Kidney capillary endothelial cell (primary cell): ENCODE results near the gene IQCC.
A peak's percentile ranks its signal among the peaks of the same experiment; 100 is the strongest.
"Not testable (repeated sequence)": the region's sequence is repeated elsewhere in the genome, so short reads cannot be mapped to it uniquely, and the experiment has no call there.

ENCODE experiments used
- DNase-seq: peaks from one replicate; pipeline ENCODE4 v3.0.0-alpha.2; 2018; ENCODE audit warnings: low spot score

IQCC gene

DNA sequence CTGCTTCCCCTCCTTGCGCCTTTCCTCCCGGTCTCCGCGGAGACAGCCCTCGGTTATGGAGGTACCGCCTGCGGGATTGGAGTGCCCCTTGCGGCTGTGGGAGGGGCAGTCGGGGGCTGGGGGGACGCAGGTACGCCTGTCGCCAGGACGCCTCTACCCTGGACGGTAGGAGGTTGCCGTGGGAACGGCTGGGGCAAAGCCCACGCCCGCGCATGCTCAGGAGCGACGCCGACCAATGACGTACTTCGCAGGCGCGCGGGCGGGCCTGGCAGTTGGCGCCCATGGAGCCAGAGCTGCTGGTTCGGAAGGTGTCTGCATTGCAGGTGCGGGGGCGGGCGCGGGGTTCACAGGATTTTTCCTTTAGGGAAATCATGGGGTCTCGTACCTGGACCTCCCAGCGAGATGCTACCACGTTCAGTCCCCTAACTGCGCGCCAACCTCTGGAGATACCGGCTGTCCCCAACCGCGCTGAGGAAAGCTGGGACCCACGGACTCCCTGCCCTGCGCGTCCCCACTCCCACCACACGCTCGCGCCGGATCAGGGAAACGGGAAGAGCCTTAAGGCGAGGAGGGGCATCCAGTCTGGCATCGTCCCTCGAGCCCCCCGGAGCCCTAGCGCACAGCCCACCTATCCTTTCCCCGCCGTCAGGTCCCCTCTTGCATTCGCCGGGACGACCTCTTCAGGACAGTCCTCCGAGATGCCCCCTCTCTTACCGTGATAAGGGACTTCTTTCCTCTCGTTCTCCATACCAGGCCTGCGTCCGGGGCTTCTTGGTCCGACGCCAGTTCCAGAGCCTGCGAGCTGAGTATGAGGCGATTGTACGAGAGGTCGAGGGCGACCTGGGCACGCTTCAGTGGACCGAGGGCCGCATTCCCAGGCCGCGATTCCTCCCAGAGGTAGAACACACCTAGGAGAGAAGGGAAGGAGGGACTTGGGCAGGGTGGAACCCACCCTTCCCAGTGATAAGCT lies at the start of gene IQCC:
Gene IQCC, plus strand, starts transcription at position 271 of the 970 bp plus-strand sequence. Its CDS starts 11 bp downstream, at position 282.
- peak; percentile 68 for DNase-seq

GRCh38 chr1:32159189-32159588 lies 46.3 kb upstream of the IQCC start:
- DNase-seq = no peak

DNA sequence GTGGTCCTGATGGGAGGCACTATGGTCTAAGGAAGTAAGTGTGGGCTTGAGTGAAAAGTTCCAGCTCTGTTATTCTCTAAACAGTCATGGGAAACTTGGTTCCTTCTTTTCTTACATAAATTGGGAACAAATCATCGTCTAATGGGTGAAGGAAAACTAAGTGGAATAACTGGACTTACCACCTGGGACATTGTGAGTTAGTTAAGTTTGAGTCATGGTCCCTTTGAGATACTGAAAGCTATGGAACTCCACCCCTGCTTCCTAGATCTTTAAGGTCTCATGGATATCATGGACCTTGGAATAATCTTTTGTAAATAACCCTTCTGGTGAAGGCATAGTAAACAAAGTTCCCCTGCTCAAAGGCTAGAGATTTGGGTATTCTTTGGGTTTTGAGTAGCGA lies 42.1 kb upstream of the IQCC start:
- no peak for DNase-seq

DNA sequence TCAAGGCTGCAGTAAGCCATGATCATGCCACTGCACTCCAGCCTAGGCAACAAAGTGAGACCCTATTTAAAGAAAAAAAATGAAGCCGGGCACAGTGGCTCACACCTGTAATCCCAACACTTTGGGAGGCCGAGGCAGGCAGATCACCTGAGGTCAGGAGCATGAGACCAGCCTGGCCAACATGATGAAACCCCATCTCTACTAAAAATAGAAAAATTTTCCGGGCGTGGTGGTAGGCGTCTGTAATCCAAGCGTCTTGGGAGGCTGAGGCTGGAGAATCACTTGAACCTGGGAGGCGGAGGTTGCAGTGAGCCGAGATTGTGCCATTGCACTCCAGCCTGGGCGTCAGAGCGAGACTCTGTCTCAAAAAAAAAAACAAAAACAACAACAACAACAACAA lies 39.8 kb upstream of the IQCC start:
- DNase-seq = not testable (repeated sequence)

GRCh38 chr1:32170991-32171390 lies 34.5 kb upstream of the IQCC start:
- no peak for DNase-seq

DNA sequence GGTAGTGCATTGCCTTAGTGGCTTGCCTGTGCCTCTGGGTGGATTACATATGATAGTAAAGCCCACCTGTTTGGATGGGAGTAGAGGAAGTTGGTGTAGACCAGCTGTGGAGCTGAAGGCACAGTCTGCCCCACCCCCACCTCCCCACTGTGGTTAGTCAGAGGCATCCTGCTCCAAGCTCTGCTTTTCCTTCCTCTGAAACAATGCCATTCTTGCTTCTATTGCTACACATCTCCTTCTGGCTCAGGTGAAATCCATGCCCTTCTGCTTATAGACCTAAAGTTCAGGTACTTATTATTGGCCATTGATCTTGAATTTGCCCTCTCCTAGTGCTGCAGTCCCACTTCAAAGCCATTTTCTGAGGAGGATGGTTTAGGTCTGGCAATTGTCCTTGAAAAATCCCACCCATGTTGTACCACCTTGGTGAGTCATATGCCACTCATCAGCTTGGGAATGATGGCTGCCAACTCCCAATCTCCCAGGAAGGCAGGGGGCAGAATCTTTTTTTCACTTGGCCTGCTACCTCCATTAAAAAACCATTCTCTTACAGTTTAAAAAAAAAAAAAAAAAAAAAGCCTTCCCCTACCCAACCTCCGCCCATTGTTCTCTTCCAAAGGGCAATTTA lies 32.7 kb upstream of the IQCC start:
- peak; percentile 53 for DNase-seq

DNA sequence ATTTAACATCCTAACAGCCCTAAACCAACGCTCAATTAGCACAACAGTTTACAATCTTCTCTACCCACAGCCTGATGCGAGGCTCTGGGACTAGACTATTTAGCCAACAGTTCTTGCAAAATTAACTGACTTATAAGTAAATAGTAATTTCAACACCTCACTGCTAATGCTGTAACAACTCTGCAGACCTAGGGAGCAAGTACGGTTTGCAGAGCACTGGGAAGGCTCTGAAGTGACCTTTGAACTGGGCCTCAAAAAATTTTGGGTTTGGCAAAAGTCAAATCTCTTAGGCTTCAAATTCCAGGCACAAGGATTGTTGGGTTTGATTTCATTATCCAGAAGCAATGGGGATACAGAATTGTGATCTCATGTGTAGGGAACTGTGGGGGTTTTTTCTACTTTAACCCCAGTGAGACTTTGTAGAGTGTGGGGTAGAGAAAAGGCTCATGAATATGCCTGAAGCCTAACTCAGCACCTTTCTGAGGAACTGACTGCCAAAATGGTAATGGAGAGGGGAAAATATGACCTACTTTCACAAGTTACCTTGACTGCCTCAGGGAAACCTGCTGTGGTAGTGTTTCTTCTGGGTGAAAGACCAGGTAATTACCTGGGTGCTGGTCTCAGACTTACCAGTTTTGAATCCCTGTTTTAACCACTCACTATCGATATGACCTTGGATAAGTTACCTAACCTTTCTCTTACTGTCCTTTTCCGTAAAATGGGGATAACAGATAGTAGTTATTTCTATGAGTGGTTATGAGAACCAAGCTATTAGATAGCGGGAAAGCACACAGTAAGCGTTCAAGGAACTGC lies 26.9 kb upstream of the IQCC start:
- no peak for DNase-seq

DNA sequence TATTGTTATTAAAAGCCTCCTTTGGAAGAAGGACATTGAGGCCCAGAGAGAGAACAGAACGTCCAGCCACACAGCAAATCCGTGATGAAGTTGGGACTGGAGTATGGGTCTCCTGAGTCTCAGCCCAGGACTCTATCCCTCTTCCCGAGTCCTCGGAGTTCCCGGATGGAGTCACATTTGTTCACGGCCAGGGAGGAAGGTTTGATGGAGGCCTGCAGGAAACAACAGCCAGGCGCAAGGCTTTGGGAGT lies 26.4 kb upstream of the IQCC start:
- no peak for DNase-seq

- peak; percentile 85 for DNase-seq
Measured at GRCh38 chr1:32179443-32180185, 25.9 kb upstream of the IQCC start, which contains the start of gene TXLNA. TSS of gene TXLNA (plus strand) at chr1:32179675. CDS start at chr1:32180346, 671 bp downstream.

GRCh38 chr1:32180186-32181060 lies 25.0 kb upstream of the IQCC start:
- DNase-seq = peak; percentile 36

- DNase-seq = no peak
Measured at GRCh38 chr1:32181065-32181464, 24.4 kb upstream of the IQCC start.

DNA sequence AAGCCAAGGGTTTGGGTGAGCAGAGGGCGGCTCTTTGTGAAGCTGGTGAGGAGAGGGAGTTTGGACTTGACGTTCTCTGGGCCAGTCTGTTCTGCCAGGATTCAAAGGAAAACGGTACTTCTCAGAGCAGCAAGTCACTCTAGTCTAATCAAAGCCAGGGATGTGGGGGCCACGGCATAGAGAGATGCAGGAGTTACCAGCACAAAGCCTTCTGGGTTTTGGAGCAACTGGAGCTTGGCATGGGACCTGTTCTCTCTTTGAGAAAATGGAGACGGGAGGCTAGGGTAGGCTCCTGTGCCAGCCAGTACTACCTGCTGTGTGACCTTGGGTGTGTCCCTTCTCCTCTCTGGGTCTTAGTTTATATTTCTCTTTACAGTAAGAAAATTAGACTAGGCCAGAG lies 23.9 kb upstream of the IQCC start:
- DNase-seq = no peak

GRCh38 chr1:32182060-32182459 lies 23.4 kb upstream of the IQCC start:
- no peak for DNase-seq

GRCh38 chr1:32184650-32185049 lies 20.8 kb upstream of the IQCC start:
- no peak for DNase-seq

DNA sequence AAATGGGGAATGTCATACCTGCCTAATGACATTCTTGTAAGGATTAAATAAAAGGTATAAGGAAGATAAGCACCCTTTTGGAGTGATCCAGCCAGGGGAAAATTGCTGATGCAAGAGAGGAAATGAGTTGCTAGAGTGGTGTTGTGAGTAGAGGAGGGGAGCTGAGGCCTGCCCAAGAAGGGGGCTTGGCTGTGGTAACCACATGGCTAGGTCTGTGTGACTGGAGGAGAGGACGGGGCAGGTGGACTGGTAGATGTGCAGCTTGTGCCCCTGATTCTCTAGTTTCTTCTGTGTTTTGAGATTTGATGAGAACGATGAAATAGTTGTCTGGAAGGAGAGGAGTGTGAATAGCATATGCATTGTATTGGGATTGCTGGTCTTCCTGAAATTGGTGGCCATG lies 19.4 kb upstream of the IQCC start:
- no peak for DNase-seq

GRCh38 chr1:32186491-32186890 lies 19.0 kb upstream of the IQCC start:
- no peak for DNase-seq

GRCh38 chr1:32187850-32188249 lies 17.6 kb upstream of the IQCC start:
- DNase-seq = no peak

GRCh38 chr1:32192220-32192948 lies 13.1 kb upstream of the IQCC start:
- DNase-seq = no peak

DNA sequence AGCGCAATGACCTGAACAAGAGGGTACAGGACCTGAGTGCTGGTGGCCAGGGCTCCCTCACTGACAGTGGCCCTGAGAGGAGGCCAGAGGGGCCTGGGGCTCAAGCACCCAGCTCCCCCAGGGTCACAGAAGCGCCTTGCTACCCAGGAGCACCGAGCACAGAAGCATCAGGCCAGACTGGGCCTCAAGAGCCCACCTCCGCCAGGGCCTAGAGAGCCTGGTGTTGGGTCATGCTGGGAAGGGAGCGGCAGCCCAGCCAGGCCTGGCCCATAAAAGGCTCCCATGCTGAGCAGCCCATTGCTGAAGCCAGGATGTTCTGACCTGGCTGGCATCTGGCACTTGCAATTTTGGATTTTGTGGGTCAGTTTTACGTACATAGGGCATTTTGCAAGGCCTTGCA lies 10.5 kb upstream of the IQCC start:
- DNase-seq = no peak

- DNase-seq = no peak
Measured at GRCh38 chr1:32195531-32195930, 9.9 kb upstream of the IQCC start.
